B cell (primary cell): ENCODE measurements around the gene GRIK2. TPM values are rescaled to one million over a fixed set of nuclear protein-coding genes. Genes with fewer than 3 reads are reported as not detected.

Source experiments
- ATAC-seq: fragments of 200-7000 bp; cut with Tn5 transposase; one replicate; pipeline ENCODE4 v1.10.0; 2021; ENCODE audit warnings: low read depth, mild to moderate bottlenecking, moderate number of reproducible peaks, moderate library complexity
- CTCF ChIA-PET: fragments of 350-600 bp; sonication (Branson Sonifier 250); formaldehyde crosslinking; loops from one replicate; lab custom pipeline; 2021; ENCODE audit warnings: antibody characterized with exemption, inconsistent platforms; lab: Charles Lee
- POLR2A ChIA-PET: fragments of 350-600 bp; sonication (Branson Sonifier 250); formaldehyde crosslinking; loops from one replicate; lab custom pipeline; 2021; ENCODE audit warnings: antibody characterized with exemption; lab: Charles Lee
- DNase-seq: peaks from one replicate; pipeline ENCODE4 v3.0.0; 2013
- H2AFZ ChIP-seq: 2 replicates; pipeline ENCODE4 v1.6.1; 2012; ENCODE audit warnings: mild to moderate bottlenecking, low read depth, low read length; ENCODE audit not compliant: insufficient read depth, poor library complexity, severe bottlenecking
- H3K27ac ChIP-seq, 2 donors: 1 replicate in 1 of 2; 2 replicates in 1 of 2; pipeline ENCODE4 v1.5.1; 2012 to 2013; ENCODE audit warnings: low read length in 2 of 2, mild to moderate bottlenecking in 2 of 2, moderate library complexity in 1 of 2
- H3K27me3 ChIP-seq, 4 experiments: fragments of 200-600 bp in 1 of 4; sonication (generic) in 1 of 4; replicated peaks in 1 of 4; 1 replicate in 2 of 4; 2 replicates in 2 of 4; pipeline versions ENCODE4 v1.6.1 to v1.7.0; 2013 to 2016; ENCODE audit warnings: low read length in 3 of 4, mild to moderate bottlenecking in 2 of 4, mixed read lengths in 1 of 4, moderate library complexity in 1 of 4; ENCODE audit not compliant: insufficient read depth in 4 of 4, control insufficient read depth in 3 of 4; ENCODE audit errors: control extremely low read depth in 1 of 4
- H3K36me3 ChIP-seq, 2 experiments: replicated peaks in 1 of 2; 1 replicate in 1 of 2; 2 replicates in 1 of 2; pipeline versions ENCODE4 v1.6.1 to v1.7.1; 2013; ENCODE audit warnings: low read length in 1 of 2; ENCODE audit not compliant: insufficient read depth in 2 of 2, control insufficient read depth in 1 of 2; ENCODE audit errors: control extremely low read depth in 1 of 2, extremely low read depth in 1 of 2
- H3K4me1 ChIP-seq, 2 donors: fragments of 200-600 bp in 1 of 2; sonication (generic) in 1 of 2; 1 replicate in 1 of 2; 2 replicates in 1 of 2; pipeline versions ENCODE4 v1.5.1 to v1.6.1; 2013 to 2017; ENCODE audit warnings: low read length in 2 of 2; ENCODE audit not compliant: control insufficient read depth in 2 of 2, insufficient read depth in 2 of 2
- H3K4me2 ChIP-seq: replicated peaks from 2 replicates; pipeline ENCODE3; 2012; ENCODE audit warnings: mild to moderate bottlenecking, low read depth, low read length; ENCODE audit not compliant: poor library complexity, severe bottlenecking
- H3K4me3 ChIP-seq, 5 experiments: fragments of 200-600 bp in 1 of 5; sonication (generic) in 1 of 5; 1 replicate in 3 of 5; 2 replicates in 2 of 5; pipeline versions ENCODE4 v1.5.1 to v1.7.0; 2011 to 2016; ENCODE audit warnings: low read length in 4 of 5, mild to moderate bottlenecking in 4 of 5, low read depth in 2 of 5, control low read depth in 1 of 5, moderate library complexity in 1 of 5; ENCODE audit not compliant: insufficient read depth in 1 of 5; ENCODE audit errors: control extremely low read depth in 1 of 5, extremely low read depth in 1 of 5
- H3K79me2 ChIP-seq: fragments of 200-600 bp; sonication (generic); one replicate; pipeline ENCODE4 v1.6.0; 2016; ENCODE audit warnings: low read length; ENCODE audit not compliant: control insufficient read depth, insufficient read depth
- H3K9ac ChIP-seq: fragments of 200-600 bp; sonication (generic); 2 replicates; pipeline ENCODE4 v1.6.1; 2017; ENCODE audit warnings: mild to moderate bottlenecking, low read length, moderate library complexity
- H3K9me3 ChIP-seq, 3 donors: one replicate each; pipeline versions ENCODE4 v1.6.1 to v1.7.1; 2013; ENCODE audit warnings: low read length in 2 of 3; ENCODE audit not compliant: control insufficient read depth in 2 of 3, insufficient read depth in 1 of 3; ENCODE audit errors: control extremely low read depth in 1 of 3
- H4K20me1 ChIP-seq: 2 replicates; pipeline ENCODE4 v1.6.0; 2012; ENCODE audit warnings: mild to moderate bottlenecking, low read length; ENCODE audit not compliant: insufficient read depth, control insufficient read depth, poor library complexity, severe bottlenecking
- H3K27ac Mint-ChIP-seq: one replicate; pipeline ENCODE4 v1.8.0; 2021; ENCODE audit warnings: mixed read lengths
- H3K27me3 Mint-ChIP-seq: one replicate; pipeline ENCODE4 v1.8.0; 2021; ENCODE audit warnings: mixed read lengths
- H3K4me1 Mint-ChIP-seq: one replicate; pipeline ENCODE4 v1.8.0; 2021; ENCODE audit warnings: mixed read lengths
- H3K4me3 Mint-ChIP-seq: one replicate; pipeline ENCODE4 v1.8.0; 2021; ENCODE audit warnings: mixed read lengths
- H3K9me3 Mint-ChIP-seq: one replicate; pipeline ENCODE4 v1.8.0; 2022; ENCODE audit warnings: mixed read lengths; ENCODE audit not compliant: insufficient read depth
- CTCF ChIP-seq: fragments of 200-600 bp; IDR thresholded peaks from one replicate; pipeline ENCODE4 v1.8.0; 2022; ENCODE audit warnings: antibody characterized with exemption, mild to moderate bottlenecking
- EZH2 ChIP-seq: IDR thresholded peaks from 2 replicates; pipeline ENCODE4 v1.6.1; 2012; ENCODE audit warnings: borderline replicate concordance, low read depth, mild to moderate bottlenecking, moderate library complexity, low read length; ENCODE audit not compliant: insufficient read depth, poor library complexity, severe bottlenecking
- WGBS: methylation state at CpG from one replicate; pipeline ENCODE4 v1.1.5; 2013; ENCODE audit warnings: missing lambda C conversion rate; ENCODE audit not compliant: insufficient coverage; 5-methylcytosine and 5-hydroxymethylcytosine counted together
- intact Hi-C: fragments of 100-400 bp; cut with micrococcal nuclease; formaldehyde crosslinking; loops from one replicate; pipeline ENCODE4 v1.10.0; 2022
- polyA plus RNA-seq: library from polyadenylated mRNA; depleted of rRNA; stranded (reverse); fragments of >200 nt; gene quantifications from 2 replicates; pipeline ENCODE4 v1.2.3, GENCODE V29; 2012
- total RNA-seq, 2 donors: library from RNA; stranded (reverse); fragments of 120-200 nt in 1 of 2; gene quantifications; 1 replicate in 1 of 2; 2 replicates in 1 of 2; pipeline versions ENCODE4 v1.2.3 to v1.2.4, GENCODE V29; 2013 to 2022

GRIK2 gene
- total and polyA plus RNA-seq, 2 donors (not counting 1 experiment from before 2014, with no cell fraction given), result not detected

GRCh38 chr6:101784094-101784493, 390.6 kb downstream of the GRIK2 start:
- Mint-ChIP-seq H3K27ac (no peak overlapping the region), H3K9me3 (peaks cover 8% of the 10 kb centered on the region), H3K27me3 (no peaks in the 10 kb centered on the region), H3K4me1 (no peaks in the 10 kb centered on the region), H3K4me3 (no peak overlapping the region)
- no peak for DNase-seq
- Histone ChIP-seq H3K4me2 (no peak overlapping the region), H4K20me1 (no peaks in the 10 kb centered on the region), H3K36me3 (no peaks in the 10 kb centered on the region), H3K9ac (no peak overlapping the region), H3K4me1 (no peaks in the 10 kb centered on the region), H3K27ac (no peak overlapping the region), H3K4me3 (no peak overlapping the region), H3K9me3 (peaks cover 0 to 3% (median 0%) of the 10 kb centered on the region in 3 donors), H2AFZ (no peak overlapping the region), H3K27me3 (no peaks in the 10 kb centered on the region), H3K79me2 (no peaks in the 10 kb centered on the region)
- 90% methylated on average over 2 of the region's 2 CpGs for WGBS
- POLR2A ChIA-PET, result no interaction called here
- TF ChIP-seq EZH2, result no peak
- TF ChIP-seq CTCF, result no peak
- intact Hi-C loops, result no loop called here
- CTCF ChIA-PET, result no interaction called here
- ATAC-seq, result no peak

GRCh38 chr6:101799531-101799930, 406.0 kb downstream of the GRIK2 start:
- Histone ChIP-seq H3K79me2 (no peaks in the 10 kb centered on the region), H2AFZ (no peak overlapping the region), H3K4me2 (no peak overlapping the region), H3K36me3 (no peaks in the 10 kb centered on the region), H3K9ac (no peak overlapping the region), H3K9me3 (peaks cover 0 to 5% (median 0%) of the 10 kb centered on the region in 3 donors), H3K4me3 (no peak overlapping the region), H3K4me1 (no peaks in the 10 kb centered on the region), H4K20me1 (no peaks in the 10 kb centered on the region), H3K27me3 (no peaks in the 10 kb centered on the region), H3K27ac (no peak overlapping the region)
- ChIA-PET POLR2A (no interaction called here), CTCF (no interaction called here)
- intact Hi-C loops, result no loop called here
- Mint-ChIP-seq H3K4me3 (no peak overlapping the region), H3K27ac (no peak overlapping the region), H3K27me3 (no peaks in the 10 kb centered on the region), H3K9me3 (peaks cover 3% of the 10 kb centered on the region), H3K4me1 (no peaks in the 10 kb centered on the region)
- ATAC-seq, result no peak
- 95% methylated on average over 4 of the region's 5 CpGs for WGBS
- DNase-seq, result no peak
- TF ChIP-seq CTCF, result no peak
- no peak for TF ChIP-seq EZH2
